ENCODE data around the gene POLR2M. TPM values are rescaled to one million over a fixed set of nuclear protein-coding genes. Genes with fewer than 3 reads are reported as not detected.

Gene POLR2M
- total and polyA plus RNA-seq, 9 donors: 47.1 to 510 (median 113) TPM

- no peak overlapping the region for H3K4me3 ChIP-seq
- 10 to 14% (median 11%) methylated on average over 3 of the region's 3 CpGs for WGBS, 3 donors
- H3K27me3 ChIP-seq: no peaks in the 10 kb centered on the region
- no peak for DNase-seq
- TF ChIP-seq CTCF (IDR thresholded peaks at IDR 0.05) (peak in 2 of 3 donors; percentile 28 to 36), EP300 (IDR thresholded peaks at IDR 0.05) (no peak)
- intact Hi-C loops (cut with DNase I): loop anchor here (2.0 to 10.0 kb wide), 5 partner anchors 114 to 434 kb away; partner anchors contain the start of gene ALDH1A2 (in 1 of the 4)
- no peaks in the 10 kb centered on the region for H3K9me3 ChIP-seq
- no peak overlapping the region for H3K27ac ChIP-seq
- peaks cover 7% of the 10 kb centered on the region for H3K4me1 ChIP-seq (ENCODE audit: insufficient read depth)
- no peaks in the 10 kb centered on the region for H3K36me3 ChIP-seq
Measured at GRCh38 chr15:57751177-57751800, 44.8 kb downstream of the POLR2M start.

- peak in 1 of 3 donors; percentile 17 for TF ChIP-seq CTCF (IDR thresholded peaks at IDR 0.05)
- no peak for TF ChIP-seq EP300 (IDR thresholded peaks at IDR 0.05)
- H3K4me3 ChIP-seq: peak overlapping the region; percentile 8
- H3K4me1 ChIP-seq (ENCODE audit: insufficient read depth): peaks cover 7% of the 10 kb centered on the region
- 19 to 24% (median 20%) methylated on average over 9 of the region's 9 CpGs for WGBS, 3 donors
- H3K9me3 ChIP-seq: no peaks in the 10 kb centered on the region
- peak in 4 of 5 donors; percentile 61 to 78 (median 64) for DNase-seq
- intact Hi-C loops (cut with DNase I): loop anchor here (2.0 to 10.0 kb wide), 5 partner anchors 112 to 432 kb away; partner anchors contain the start of gene ALDH1A2 (in 1 of the 4)
- no peaks in the 10 kb centered on the region for H3K27me3 ChIP-seq
- no peak overlapping the region for H3K27ac ChIP-seq
- no peaks in the 10 kb centered on the region for H3K36me3 ChIP-seq
Measured at GRCh38 chr15:57752436-57752835, 45.9 kb downstream of the POLR2M start.

GRCh38 chr15:57752840-57753239, 46.3 kb downstream of the POLR2M start:
- WGBS, 3 donors: 50 to 61% (median 55%) methylated on average over 9 of the region's 9 CpGs
- no peak for TF ChIP-seq POLR2A (IDR thresholded peaks at IDR 0.05)
- peak in 1 of 3 donors; percentile 2 for TF ChIP-seq CTCF (IDR thresholded peaks at IDR 0.05)
- peaks cover 7% of the 10 kb centered on the region for H3K4me1 ChIP-seq (ENCODE audit: insufficient read depth)
- DNase-seq: peak in 3 of 5 donors; percentile 31 to 41 (median 41)
- no peak overlapping the region for H3K27ac ChIP-seq
- H3K27me3 ChIP-seq: no peaks in the 10 kb centered on the region
- H3K4me3 ChIP-seq: peak overlapping the region; percentile 8
- intact Hi-C loops (cut with DNase I): loop anchor here (2.0 to 10.0 kb wide), 5 partner anchors 112 to 432 kb away; partner anchors contain the start of gene ALDH1A2 (in 1 of the 4)
- H3K36me3 ChIP-seq: no peaks in the 10 kb centered on the region
- no peaks in the 10 kb centered on the region for H3K9me3 ChIP-seq

GRCh38 chr15:57756466-57756865, 50.0 kb downstream of the POLR2M start:
- no peaks in the 10 kb centered on the region for H3K36me3 ChIP-seq
- DNase-seq: no peak
- TF ChIP-seq EP300 (IDR thresholded peaks at IDR 0.05): no peak
- no peak for TF ChIP-seq POLR2A (IDR thresholded peaks at IDR 0.05)
- TF ChIP-seq CTCF (IDR thresholded peaks at IDR 0.05): no peak
- H3K4me3 ChIP-seq: no peak overlapping the region
- WGBS, 3 donors: 93 to 98% (median 95%) methylated on average over 3 of the region's 3 CpGs
- intact Hi-C loops (cut with DNase I): loop anchor here in 3 of 4 donors (10.0 kb wide), 3 partner anchors 108 to 428 kb away; no protein-coding TSS in a partner anchor
- H3K4me1 ChIP-seq (ENCODE audit: insufficient read depth): peaks cover 7% of the 10 kb centered on the region
- no peak overlapping the region for H3K27ac ChIP-seq
- no peaks in the 10 kb centered on the region for H3K9me3 ChIP-seq
- H3K27me3 ChIP-seq: no peaks in the 10 kb centered on the region
